GM18502 (cell line): ENCODE measurements around the gene ARHGAP12.

Experiments
- ATAC-seq: cut with Tn5 transposase; IDR thresholded peaks from one replicate; pipeline ENCODE4 v1.9.1; 2021; ENCODE audit warnings: mild to moderate bottlenecking; ENCODE audit not compliant: unreplicated experiment, poor library complexity

ARHGAP12 gene

GRCh38 chr10:31886885-31887284 lies 41.7 kb downstream of the ARHGAP12 start:
- ATAC-seq, result no peak

GRCh38 chr10:31885971-31886370 lies 42.7 kb downstream of the ARHGAP12 start:
- no peak for ATAC-seq

GRCh38 chr10:31884386-31884785 lies 44.2 kb downstream of the ARHGAP12 start:
- ATAC-seq, result no peak

- no peak for ATAC-seq
Observed at GRCh38 chr10:31883397-31883796, 45.2 kb downstream of the ARHGAP12 start.

- no peak for ATAC-seq
Observed at GRCh38 chr10:31878486-31878885, 50.1 kb downstream of the ARHGAP12 start.

GRCh38 chr10:31876652-31877352 lies 51.8 kb downstream of the ARHGAP12 start:
- no peak for ATAC-seq

- ATAC-seq, result no peak
Observed at GRCh38 chr10:31875608-31876007, 53.0 kb downstream of the ARHGAP12 start.

GRCh38 chr10:31873724-31874123 lies 54.9 kb downstream of the ARHGAP12 start:
- ATAC-seq, result no peak

- no peak for ATAC-seq
Observed at GRCh38 chr10:31871266-31872065, 57.2 kb downstream of the ARHGAP12 start.

GRCh38 chr10:31867646-31868045 lies 61.0 kb downstream of the ARHGAP12 start:
- no peak for ATAC-seq

GRCh38 chr10:31866118-31866670 lies 62.4 kb downstream of the ARHGAP12 start:
- ATAC-seq, result no peak

- ATAC-seq, result no peak
Observed at GRCh38 chr10:31864834-31865518, 63.7 kb downstream of the ARHGAP12 start.

- ATAC-seq, result no peak
Observed at GRCh38 chr10:31855033-31855432, 73.6 kb downstream of the ARHGAP12 start.

GRCh38 chr10:31853629-31854028 lies 75.0 kb downstream of the ARHGAP12 start:
- ATAC-seq, result no peak

GRCh38 chr10:31851216-31851615 lies 77.4 kb downstream of the ARHGAP12 start:
- no peak for ATAC-seq

GRCh38 chr10:31847515-31847914 lies 81.1 kb downstream of the ARHGAP12 start:
- ATAC-seq, result no peak

GRCh38 chr10:31838709-31839108 lies 89.9 kb downstream of the ARHGAP12 start:
- no peak for ATAC-seq

- no peak for ATAC-seq
Observed at GRCh38 chr10:31838065-31838464, 90.6 kb downstream of the ARHGAP12 start.

- no peak for ATAC-seq
Observed at GRCh38 chr10:31836569-31837406, 91.8 kb downstream of the ARHGAP12 start.

- ATAC-seq, result no peak
Observed at GRCh38 chr10:31833753-31834152, 94.9 kb downstream of the ARHGAP12 start.
